ENCODE measurements around the gene AOPEP. TPM values are rescaled to one million over a fixed set of nuclear protein-coding genes. Genes with fewer than 3 reads are reported as not detected.

Gene AOPEP
- total and polyA plus RNA-seq, 7 donors = 28.0 to 490 (median 184) TPM

DNA sequence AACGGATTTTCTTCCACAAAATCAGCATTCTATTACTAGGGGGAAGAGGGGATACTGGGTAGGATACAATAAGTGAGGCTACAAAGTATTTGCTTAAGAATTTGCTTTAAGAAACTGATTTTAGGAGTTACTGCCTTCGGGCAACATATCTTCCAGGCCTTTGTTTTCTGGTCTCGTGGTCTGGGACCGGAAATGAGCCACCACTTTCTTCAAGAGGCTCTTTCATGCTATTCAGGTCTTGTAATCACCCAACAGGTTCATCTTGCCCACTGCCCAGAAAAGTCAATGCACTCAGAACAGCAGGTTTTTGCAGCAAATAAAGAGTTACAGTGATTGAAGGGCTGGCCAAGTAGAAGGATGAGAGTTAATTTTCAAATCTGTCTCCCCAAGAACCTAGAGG lies 6.6 kb upstream of the AOPEP start:
- Histone ChIP-seq H3K4me3 (no peak overlapping the region), H3K4me1 (no peaks in the 10 kb centered on the region), H3K27ac (no peak overlapping the region), H3K9me3 (no peaks in the 10 kb centered on the region), H3K27me3 (no peaks in the 10 kb centered on the region), H3K36me3 (no peaks in the 10 kb centered on the region)
- TF ChIP-seq POLR2A (IDR thresholded peaks at IDR 0.05) (no peak), EP300 (IDR thresholded peaks at IDR 0.05) (no peak), POLR2AphosphoS5 (IDR thresholded peaks at IDR 0.05) (no peak)
- TF ChIP-seq, protein P1, sequence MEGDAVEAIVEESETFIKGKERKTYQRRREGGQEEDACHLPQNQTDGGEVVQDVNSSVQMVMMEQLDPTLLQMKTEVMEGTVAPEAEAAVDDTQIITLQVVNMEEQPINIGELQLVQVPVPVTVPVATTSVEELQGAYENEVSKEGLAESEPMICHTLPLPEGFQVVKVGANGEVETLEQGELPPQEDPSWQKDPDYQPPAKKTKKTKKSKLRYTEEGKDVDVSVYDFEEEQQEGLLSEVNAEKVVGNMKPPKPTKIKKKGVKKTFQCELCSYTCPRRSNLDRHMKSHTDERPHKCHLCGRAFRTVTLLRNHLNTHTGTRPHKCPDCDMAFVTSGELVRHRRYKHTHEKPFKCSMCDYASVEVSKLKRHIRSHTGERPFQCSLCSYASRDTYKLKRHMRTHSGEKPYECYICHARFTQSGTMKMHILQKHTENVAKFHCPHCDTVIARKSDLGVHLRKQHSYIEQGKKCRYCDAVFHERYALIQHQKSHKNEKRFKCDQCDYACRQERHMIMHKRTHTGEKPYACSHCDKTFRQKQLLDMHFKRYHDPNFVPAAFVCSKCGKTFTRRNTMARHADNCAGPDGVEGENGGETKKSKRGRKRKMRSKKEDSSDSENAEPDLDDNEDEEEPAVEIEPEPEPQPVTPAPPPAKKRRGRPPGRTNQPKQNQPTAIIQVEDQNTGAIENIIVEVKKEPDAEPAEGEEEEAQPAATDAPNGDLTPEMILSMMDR (IDR thresholded peaks at IDR 0.05) = no peak
- no peak for DNase-seq
- 84 to 85% methylated on average over 4 of the region's 4 CpGs for WGBS, 2 donors
- intact Hi-C loops (cut with DNase I) = no loop called here

DNA sequence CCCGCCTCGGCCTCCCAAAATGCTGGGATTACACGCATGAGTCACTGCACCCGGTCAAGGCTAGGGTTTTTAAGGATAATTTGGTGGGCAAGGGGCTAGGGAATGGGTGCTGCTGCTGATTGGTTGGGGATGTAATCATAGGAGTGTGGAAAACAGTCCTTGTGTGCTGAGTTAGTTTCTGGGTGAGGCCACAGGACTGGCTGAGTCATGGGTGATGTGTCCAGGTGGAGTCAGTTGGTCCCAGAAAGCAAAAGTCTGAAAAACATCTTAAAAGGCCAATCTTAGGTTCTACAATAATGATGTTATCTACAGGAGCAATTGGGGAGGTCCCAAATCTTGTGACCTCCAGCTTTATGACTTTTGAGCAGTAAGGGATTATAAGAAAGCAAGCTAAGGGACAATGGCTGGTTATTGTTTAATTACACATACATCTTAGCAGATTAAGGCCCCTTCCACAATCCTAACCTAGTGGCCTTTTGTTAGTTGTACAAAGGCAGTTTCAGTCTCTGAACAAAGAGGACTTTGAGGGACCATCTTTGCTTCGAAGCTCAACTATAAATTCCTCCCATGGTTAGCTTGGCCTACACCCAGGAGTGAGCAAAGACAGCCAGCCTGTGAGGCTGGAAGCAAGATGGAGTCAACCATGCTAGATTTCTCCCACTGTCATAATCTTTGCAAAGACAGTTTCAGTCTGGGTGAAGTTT lies 5.5 kb upstream of the AOPEP start:
- no peaks in the 10 kb centered on the region for H3K9me3 ChIP-seq
- H3K27me3 ChIP-seq = no peaks in the 10 kb centered on the region
- intact Hi-C loops (cut with DNase I) = no loop called here
- H3K27ac ChIP-seq = no peak overlapping the region
- no peak overlapping the region for H3K4me3 ChIP-seq
- TF ChIP-seq POLR2A (IDR thresholded peaks at IDR 0.05) (no peak), EP300 (IDR thresholded peaks at IDR 0.05) (no peak), POLR2AphosphoS5 (IDR thresholded peaks at IDR 0.05) (no peak)
- TF ChIP-seq, protein P1 (IDR thresholded peaks at IDR 0.05) = no peak
- peaks cover 0 to 3% (median 1%) of the 10 kb centered on the region in 4 donors for H3K4me1 ChIP-seq
- 93% methylated on average over 5 of the region's 5 CpGs for WGBS, 2 donors
- no peak for DNase-seq
- H3K36me3 ChIP-seq = no peaks in the 10 kb centered on the region

DNA sequence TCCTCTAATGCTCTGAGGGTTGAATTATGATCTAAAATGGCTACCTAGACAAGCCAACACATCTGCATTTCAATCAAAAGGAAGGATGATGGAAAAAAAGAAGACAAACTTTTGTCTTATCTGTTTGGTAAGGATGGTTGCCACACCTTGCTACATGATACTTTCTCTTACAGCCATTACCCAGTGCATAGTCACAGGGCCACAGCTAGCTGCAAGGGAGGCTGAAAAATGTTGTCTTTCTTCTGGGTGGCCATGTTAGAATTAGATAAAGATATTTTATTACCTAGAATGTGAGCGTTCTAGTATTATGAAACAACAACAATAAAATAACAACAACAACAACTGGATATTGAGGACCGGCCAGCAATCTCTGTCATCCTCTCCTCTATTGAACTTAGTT lies 4.7 kb upstream of the AOPEP start:
- H3K36me3 ChIP-seq = no peaks in the 10 kb centered on the region

DNA sequence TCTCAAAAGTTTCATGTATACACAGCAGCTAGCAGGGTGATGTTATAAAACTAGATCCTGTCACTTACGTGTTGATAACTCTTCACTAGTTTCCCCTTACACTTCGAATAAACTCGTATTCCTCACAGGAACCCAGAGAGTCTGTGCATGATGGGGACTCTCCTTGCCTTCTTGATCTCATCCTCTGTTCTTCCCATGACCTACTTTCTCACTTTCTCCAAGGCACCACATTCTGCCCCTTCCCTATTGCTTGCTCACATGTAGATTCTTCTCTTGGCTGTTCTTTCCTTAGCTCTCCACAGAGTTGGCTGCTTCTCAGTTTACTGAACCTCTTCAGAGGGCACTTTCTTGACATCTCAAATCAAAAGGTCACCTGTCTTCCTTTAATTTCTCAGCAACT lies 1.2 kb upstream of the AOPEP start:
- no peaks in the 10 kb centered on the region for H3K9me3 ChIP-seq
- peaks cover 0 to 12% (median 11%) of the 10 kb centered on the region in 4 donors for H3K4me1 ChIP-seq
- WGBS, 2 donors = 91 to 95% methylated on average over 3 of the region's 3 CpGs
- intact Hi-C loops (cut with DNase I) = no loop called here
- H3K36me3 ChIP-seq = no peaks in the 10 kb centered on the region
- no peak overlapping the region for H3K4me3 ChIP-seq
- no peaks in the 10 kb centered on the region for H3K27me3 ChIP-seq
- no peak for DNase-seq
- no peak for TF ChIP-seq EP300 (IDR thresholded peaks at IDR 0.05)
- TF ChIP-seq POLR2AphosphoS5 (IDR thresholded peaks at IDR 0.05) = no peak
- TF ChIP-seq, protein P1 (IDR thresholded peaks at IDR 0.05) = no peak
- TF ChIP-seq POLR2A (IDR thresholded peaks at IDR 0.05) = no peak
- H3K27ac ChIP-seq = no peak overlapping the region

More for the DNA sequence above, 4.7 kb upstream of the AOPEP start:
- Histone ChIP-seq H3K27ac (no peak overlapping the region), H3K27me3 (no peaks in the 10 kb centered on the region), H3K4me1 (peaks cover 0 to 5% (median 4%) of the 10 kb centered on the region in 4 donors), H3K9me3 (no peaks in the 10 kb centered on the region), H3K4me3 (no peak overlapping the region)
- intact Hi-C loops (cut with DNase I) = no loop called here
- TF ChIP-seq EP300 (IDR thresholded peaks at IDR 0.05) = no peak
- no peak for TF ChIP-seq POLR2A (IDR thresholded peaks at IDR 0.05)
- TF ChIP-seq, protein P1 (IDR thresholded peaks at IDR 0.05) = no peak
- TF ChIP-seq POLR2AphosphoS5 (IDR thresholded peaks at IDR 0.05) = no peak
- DNase-seq = no peak
- 92 to 93% methylated on average over 2 of the region's 2 CpGs for WGBS, 2 donors

DNA sequence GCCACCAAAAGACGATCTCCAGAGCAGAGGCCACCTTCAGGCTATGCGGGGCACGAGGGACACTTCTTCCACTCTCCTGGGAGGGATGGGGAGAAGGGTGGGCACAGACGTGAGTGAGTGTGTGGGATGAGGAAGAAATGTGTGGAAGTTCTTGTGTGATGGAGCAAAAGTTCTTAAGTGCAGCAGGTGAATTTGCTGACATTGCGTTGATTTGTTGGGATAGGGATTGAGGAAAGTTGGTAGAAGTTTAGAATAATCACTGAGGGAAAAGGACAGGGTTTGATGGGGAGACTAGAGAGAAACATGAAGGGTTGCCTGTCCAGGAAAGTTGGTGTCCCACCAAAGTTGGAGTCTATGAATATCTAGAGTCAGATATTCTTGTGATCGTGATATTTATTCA lies 2.2 kb downstream of the AOPEP start:
- no peaks in the 10 kb centered on the region for H3K9me3 ChIP-seq
- intact Hi-C loops (cut with DNase I) = no loop called here
- H3K36me3 ChIP-seq = no peaks in the 10 kb centered on the region
- H3K27ac ChIP-seq = no peak overlapping the region
- peaks cover 0 to 12% (median 11%) of the 10 kb centered on the region in 4 donors for H3K4me1 ChIP-seq
- H3K4me3 ChIP-seq = no peak overlapping the region
- 83 to 88% methylated on average over 6 of the region's 6 CpGs for WGBS, 2 donors
- no peak for DNase-seq
- no peaks in the 10 kb centered on the region for H3K27me3 ChIP-seq
- no peak for TF ChIP-seq POLR2A (IDR thresholded peaks at IDR 0.05)

Measured in sigmoid colon (tissue), 7 donors.